ENCODE results near the gene CCDC85B.

The CCDC85B gene

GRCh38 chr11:65911682-65912568 lies 21.5 kb downstream of the CCDC85B start:
- DNase-seq (ENCODE audit: low read depth in 2 of 2) = no peak

DNA sequence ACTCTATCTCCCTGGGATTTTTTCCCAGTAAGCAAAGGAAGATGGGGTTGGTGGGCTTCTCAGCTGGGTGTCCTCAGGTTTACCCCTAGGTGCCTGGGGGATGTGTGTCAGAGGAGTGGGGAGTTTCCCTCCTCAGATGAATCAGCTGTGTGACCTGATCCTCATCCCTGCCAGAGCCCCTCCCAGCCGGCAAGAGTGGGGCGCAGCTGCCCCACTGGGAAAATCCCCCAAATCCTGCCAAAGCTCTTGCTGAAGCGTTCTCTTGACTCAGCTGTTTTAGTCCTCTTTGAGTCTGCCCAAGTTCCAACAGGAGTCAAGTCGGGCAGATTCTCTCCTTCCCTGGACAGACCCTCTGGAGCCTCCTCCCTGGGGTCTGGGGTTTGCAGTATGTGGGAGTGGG lies 22.4 kb downstream of the CCDC85B start:
- no peak for DNase-seq (ENCODE audit: low read depth in 2 of 2)

GRCh38 chr11:65915101-65915820 lies 24.8 kb downstream of the CCDC85B start:
- no peak for DNase-seq (ENCODE audit: low read depth in 2 of 2)

- no peak for DNase-seq (ENCODE audit: low read depth in 2 of 2)
Measured at GRCh38 chr11:65915821-65916251, 25.4 kb downstream of the CCDC85B start.

GRCh38 chr11:65916391-65916790 lies 25.9 kb downstream of the CCDC85B start:
- DNase-seq (ENCODE audit: low read depth in 2 of 2) = no peak

DNA sequence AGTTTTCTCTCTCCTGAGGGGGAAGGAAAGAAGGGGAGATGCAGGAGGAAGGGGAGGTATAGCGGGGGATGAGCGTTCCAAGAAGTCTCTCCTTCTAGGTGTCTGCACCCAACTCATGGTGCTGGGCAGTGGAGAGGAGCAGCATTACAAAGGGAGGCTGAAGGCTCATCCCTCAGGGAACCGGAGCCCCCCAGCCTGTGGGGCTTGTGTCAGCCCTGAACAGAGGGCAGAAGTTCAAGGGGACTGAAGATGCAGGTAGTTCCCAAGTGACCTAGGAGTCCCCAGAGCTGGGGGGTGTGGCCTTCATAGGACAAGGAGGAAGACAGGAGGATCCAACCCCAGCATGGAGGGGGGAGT lies 26.6 kb downstream of the CCDC85B start:
- DNase-seq (ENCODE audit: low read depth in 2 of 2) = no peak

DNA sequence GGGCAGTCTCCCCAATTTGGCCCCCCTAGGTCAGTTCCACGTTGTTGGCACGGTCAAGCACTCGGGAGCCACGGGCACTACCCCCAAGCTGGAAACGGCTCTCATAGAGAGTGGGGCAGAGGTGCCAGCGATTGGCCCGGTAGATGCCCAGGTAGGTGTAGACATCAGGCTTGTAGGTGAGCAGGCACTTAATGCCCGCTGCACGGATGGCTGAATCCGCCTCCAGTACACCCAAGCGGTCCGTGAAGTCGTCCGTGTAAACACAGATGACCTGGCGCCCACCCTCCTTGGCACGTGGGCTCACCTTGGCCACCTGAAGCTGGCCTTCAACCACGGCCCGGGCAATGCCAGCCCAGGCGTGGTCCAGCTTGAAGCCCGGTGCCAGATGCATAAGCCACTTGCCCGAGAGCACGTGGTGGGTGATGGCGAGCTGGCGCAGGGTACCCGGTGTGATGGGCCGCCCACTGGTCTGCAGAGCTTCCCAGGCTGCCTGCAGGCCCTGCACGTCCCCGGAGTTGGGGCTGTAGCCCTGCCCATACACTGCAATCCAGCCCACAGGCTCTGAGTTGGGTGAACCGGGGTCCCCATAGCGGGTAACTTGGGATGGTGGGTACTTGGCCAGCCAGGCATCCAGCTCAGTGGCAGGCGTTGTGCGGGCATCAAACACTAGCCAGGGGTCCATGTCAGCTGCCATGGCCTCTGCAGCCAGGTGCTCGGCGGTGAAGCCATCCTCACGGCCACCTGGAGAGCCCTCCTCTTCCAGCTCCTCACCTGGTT lies 27.1 kb downstream of the CCDC85B start:
- no peak for DNase-seq (ENCODE audit: low read depth in 2 of 2)

DNA sequence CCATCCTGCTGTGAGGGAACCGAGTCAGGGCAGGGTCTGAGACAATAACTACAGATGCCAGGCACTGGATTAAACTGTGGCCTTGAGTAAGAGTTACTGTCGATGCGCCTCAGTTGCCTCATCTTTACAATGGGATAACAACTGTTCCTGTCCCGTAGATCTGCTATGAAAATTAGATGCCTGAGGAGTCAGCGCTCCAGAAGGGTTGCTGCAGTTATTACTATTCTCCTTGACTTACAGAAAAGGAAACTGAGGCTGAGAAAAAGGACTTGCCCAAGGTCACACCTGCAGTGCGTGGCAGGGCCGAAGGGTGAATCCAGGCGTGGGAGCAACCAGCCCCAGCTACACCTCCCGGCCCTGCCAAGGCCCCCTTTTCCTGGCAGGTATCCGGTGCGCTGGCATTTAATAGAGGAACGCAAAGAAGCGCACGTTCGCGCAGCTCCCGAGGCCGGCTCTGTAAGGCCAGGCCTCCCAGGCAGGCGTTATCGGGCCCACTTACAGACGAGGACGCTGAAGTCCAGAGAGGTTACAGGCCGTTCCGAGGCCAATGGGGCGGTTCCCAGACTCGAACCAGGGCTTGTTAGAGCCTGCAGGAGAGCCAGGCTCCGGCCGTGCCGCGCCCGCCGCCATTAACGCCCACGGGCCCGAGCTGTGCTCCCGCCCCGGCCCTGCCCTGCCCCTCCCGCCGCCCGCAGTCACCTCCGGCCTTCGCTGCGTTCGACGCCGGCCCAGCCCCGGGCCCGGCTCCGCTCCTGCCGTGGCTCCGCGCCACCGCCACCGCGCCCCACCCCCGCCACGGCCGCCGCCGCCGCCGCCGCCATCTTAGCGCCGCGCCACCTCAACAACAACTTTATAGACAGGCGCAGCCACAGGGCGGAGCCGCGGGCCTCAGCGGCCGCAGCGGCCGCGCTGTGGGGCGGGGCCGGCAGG lies 28.0 kb downstream of the CCDC85B start, which contains the start of gene C11orf68:
C11orf68 (minus strand) TSS at position 852 of the 930 bp plus-strand sequence; CDS start at position 821, 31 bp downstream.
- DNase-seq (ENCODE audit: low read depth in 2 of 2) = no peak

DNA sequence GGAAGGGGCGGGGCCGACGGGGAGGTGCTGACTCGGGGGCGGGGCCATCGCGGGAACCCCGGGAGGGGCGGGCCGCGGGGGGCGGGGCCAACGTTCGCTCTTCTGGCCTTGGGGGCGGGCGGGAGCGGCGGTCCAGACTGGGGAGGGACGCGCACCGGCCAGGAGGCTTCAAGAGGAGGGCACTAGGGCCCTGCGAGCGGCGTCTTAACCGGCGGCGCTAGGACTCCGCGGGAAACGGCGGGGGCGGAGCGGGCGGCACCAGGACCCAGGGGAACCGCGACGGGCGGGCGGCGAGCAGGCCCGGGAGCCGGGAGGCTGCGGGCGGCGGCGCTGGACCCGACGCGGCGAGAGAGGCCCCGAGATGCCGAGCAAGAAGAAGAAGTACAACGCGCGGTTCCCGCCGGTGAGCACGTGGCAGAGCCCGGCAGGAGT lies 28.7 kb downstream of the CCDC85B start, which contains the start of gene DRAP1:
DRAP1 (plus strand) TSS at position 286 of the 432 bp plus-strand sequence; CDS start at position 362, 76 bp downstream.
- DNase-seq (ENCODE audit: low read depth in 2 of 2) = peak; percentile 99

GRCh38 chr11:65919573-65920371 lies 29.3 kb downstream of the CCDC85B start:
- peak; percentile 33 to 43 for DNase-seq (ENCODE audit: low read depth in 2 of 2)

- no peak for DNase-seq (ENCODE audit: low read depth in 2 of 2)
Measured at GRCh38 chr11:65920372-65920802, 29.9 kb downstream of the CCDC85B start.

GRCh38 chr11:65921033-65921555 lies 30.6 kb downstream of the CCDC85B start:
- DNase-seq (ENCODE audit: low read depth in 2 of 2) = no peak

- no peak for DNase-seq (ENCODE audit: low read depth in 2 of 2)
Measured at GRCh38 chr11:65921876-65922275, 31.4 kb downstream of the CCDC85B start.

GRCh38 chr11:65922565-65922964 lies 32.1 kb downstream of the CCDC85B start:
- no peak for DNase-seq (ENCODE audit: low read depth in 2 of 2)

DNA sequence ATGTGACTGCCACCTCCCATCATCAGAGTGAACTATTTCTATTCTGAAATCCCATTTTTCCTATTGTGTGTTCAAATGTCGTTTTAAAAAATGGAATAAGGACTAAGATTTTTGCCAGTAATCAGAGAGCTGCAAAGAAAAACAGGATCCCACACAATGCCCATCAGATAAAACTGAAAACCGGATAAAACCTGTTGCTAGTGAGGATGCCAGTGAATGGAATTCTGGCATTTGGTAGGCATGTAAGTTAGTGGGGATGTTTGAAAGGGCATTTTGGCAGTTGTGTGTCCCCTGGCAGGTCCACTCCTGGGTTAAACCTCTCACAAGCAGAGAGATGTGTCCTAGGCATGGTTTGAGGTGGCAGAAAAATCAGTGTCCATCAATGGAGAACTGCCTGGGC lies 34.9 kb downstream of the CCDC85B start:
- no peak for DNase-seq (ENCODE audit: low read depth in 2 of 2)

DNA sequence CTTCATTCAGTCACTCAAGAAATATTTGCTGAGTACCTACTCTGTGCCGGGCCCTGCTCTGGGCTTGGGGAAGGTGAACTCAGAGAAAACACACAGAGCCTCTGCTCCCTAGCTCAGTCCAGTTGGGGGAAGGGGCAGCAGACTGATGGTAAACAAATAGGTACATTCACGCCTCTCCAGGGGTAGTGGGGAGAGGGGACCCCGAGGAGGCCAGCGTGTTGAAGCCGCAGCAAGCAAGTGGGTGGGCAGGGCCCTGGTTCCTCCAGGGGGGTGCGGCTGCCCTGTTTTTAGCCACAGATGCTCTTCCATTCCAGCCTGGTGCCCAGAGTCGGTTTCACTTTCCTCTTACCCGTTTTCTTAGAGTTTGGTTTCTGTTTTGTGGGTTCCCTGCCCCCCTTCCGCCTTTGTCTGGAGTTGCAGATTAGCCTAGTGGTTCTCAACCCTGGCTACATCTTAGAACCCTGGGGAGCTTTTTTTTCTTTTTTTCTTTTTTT lies 37.5 kb downstream of the CCDC85B start:
- DNase-seq (ENCODE audit: low read depth in 2 of 2) = peak; percentile 48 to 58

DNA sequence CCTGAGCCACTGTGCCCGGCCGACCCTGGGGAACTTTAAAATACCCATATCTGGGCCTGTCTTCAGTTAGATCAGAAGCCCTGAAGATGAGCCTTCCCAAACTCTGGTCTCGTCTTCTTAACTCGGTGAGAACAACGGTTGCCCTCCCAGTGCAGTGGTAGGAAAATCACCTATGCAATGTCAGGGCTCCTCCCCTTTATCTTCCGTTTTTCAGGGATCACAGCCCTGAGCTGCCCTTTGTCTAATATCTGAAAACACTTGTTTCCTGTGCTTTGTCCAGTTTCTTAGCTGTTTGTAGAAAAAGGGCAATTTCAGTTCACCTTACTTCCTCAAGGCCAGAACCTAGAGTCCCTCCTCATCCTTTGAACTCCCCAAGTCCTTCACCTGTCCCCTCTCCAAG lies 38.2 kb downstream of the CCDC85B start:
- no peak for DNase-seq (ENCODE audit: low read depth in 2 of 2)

- DNase-seq (ENCODE audit: low read depth in 2 of 2) = no peak
Measured at GRCh38 chr11:65931773-65932557, 41.5 kb downstream of the CCDC85B start.

- DNase-seq (ENCODE audit: low read depth in 2 of 2) = no peak
Measured at GRCh38 chr11:65932558-65932919, 42.1 kb downstream of the CCDC85B start.
